GM19328 (cell line): ENCODE results near the gene DMXL1.
"Not testable (repeated sequence)": the region's sequence is repeated elsewhere in the genome, so short reads cannot be mapped to it uniquely, and the experiment has no call there.

Experiments used
- ATAC-seq: cut with Tn5 transposase; IDR thresholded peaks from one replicate; pipeline ENCODE4 v1.9.1; 2021; ENCODE audit warnings: mild to moderate bottlenecking, moderate library complexity; ENCODE audit not compliant: unreplicated experiment

The DMXL1 gene

DNA sequence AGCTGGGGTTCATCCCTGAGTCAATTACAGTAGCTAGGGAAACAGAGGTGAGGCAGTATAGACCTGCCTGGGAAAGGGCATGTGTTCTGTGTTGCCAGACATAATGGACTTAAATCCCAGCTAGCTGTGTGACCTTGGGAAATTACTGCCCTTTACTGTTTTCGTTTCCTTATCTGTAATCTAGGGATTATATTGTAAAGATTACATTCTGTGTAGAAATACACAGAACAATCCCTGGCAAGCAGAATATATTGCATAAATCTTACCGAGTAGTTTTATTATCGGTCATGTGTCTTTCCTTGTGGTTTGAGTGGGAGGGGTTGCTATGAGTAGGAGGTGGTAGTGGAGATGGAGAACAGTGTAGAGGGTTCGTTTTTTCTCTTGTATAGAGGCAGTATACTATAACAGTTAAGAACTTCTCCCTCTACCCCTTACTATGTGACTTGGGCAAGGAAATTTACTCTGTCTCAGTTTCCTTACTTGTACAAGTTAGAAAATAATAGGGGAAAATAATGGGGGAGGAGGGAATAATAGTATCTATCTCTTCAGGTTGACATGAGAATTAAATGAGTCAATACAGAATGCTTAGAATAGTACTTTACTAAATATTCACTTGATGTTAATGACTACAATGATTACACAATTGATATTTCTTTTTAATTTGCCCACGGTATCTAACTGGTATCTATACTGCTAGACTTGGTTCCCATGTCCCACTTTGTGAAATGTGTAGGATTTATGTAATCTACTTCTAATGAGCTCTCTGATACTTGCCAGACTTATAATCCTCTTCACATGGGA lies 7.1 kb upstream of the DMXL1 start:
- ATAC-seq: no peak

DNA sequence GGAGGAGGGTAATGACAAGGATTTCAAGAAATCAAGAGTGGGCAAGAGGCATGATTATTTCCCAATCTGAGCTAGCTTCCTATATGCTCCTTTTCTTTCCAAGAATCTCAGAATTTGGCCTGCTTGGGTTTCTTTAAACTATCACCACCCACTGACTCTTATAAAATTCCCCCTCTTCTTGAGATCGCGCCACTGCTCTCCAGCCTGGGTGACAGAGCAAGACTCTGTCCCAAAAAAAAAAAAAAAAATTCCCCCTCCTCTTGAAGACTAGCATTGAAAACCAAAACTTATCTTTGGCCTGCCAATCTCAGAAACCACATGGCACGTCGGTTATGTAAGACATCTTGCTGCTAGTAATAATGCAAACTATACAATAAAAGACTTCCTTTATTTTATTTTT lies 3.4 kb upstream of the DMXL1 start:
- no peak for ATAC-seq

DNA sequence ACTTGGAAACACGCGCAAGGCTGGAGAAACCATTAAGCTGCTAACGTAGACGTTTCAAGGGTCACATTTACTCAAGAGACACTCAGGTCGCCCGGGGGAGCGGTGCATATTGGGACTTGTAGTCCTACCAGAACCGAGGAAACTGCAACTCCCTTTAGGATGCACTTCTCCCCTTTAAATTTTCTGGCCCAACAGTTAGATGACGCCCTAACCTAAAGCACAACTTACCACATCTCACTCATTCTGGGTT lies 384 bp upstream of the DMXL1 start:
- ATAC-seq: peak; percentile 40

DNA sequence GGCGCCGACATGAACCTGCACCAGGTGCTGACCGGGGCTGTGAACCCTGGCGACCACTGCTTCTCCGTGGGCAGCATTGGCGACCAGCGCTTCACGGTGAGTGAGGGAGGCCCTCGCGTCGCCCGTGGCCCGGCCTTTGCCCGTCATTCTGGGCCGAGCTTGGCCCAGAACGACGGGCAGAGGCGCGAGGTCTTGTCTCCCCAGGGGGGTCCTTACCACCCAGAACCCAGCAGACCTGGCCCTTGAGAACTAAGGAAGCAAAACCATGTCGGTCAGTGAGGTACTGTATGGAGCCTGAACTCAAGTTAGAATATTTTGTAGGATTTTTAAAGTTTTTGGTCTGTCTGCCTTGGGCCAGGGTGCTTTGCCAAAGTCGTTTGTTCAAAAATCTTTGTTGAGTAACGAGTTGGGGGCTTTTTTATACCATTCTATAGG lies 691 bp downstream of the DMXL1 start:
- ATAC-seq: peak; percentile 2

DNA sequence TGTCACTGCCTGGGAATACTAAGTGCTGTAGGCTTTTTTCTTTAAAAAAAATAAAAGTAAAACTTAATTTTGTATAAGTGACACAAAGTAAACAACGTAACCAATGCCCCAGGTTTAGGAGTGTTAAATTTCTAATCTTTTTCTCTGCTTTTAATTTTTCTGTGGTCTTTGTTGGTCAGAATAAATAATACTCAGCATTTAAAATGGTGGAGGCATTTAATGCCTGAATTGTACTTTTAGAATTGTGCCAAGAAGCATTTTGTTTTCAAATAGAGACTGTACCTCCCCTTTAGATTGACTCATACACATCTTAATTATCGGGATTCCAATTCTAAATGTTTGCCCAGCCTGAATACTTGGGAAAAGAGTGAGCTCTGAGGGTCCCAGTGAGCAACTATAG lies 1.6 kb downstream of the DMXL1 start:
- no peak for ATAC-seq

DNA sequence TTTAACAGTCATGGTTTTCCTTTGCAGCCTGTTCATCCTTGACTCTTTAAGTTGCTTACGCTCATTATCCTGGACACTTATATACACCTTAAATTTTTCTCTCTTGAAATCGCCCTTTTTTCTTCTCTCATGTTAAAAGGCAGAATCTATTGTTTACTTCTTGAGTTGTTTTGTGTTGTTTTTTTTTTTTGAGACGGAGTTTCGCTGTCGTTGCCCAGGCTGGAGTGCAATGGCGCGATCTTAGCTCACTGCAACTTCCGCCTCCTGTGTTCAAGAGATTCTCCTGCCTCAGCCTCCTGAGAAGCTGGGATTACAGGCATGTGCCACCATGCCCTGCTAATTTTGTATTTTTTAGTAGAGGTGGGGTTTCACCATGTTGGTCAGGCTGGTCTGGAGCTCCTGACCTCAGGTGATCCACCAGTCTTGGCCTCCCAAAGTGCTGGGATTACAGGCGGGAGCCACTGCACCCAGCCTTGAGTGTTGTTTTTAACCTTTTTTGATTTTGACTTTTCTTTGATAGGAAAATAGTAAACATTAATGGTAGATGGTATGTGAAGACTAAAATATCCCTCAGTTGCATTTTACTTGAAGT lies 3.0 kb downstream of the DMXL1 start:
- ATAC-seq: not testable (repeated sequence)

DNA sequence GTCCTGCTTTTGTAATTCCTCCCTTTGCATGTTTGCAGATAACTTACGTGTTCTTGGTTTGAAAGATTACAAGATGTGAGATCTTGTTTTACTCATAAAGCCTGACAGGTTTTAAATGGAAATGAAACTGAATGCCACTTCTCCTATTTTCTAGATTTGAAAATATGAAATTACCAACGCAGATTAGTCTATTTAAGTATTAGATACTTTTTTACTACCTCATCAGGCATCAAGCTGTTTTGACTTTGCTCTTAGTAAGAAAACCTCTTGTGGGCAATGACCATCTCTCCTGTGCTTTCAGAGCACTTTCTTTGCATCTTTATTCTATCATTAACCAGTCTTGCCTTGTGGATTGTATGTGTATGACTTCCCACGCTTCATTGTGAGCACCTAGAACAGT lies 3.5 kb downstream of the DMXL1 start:
- no peak for ATAC-seq

DNA sequence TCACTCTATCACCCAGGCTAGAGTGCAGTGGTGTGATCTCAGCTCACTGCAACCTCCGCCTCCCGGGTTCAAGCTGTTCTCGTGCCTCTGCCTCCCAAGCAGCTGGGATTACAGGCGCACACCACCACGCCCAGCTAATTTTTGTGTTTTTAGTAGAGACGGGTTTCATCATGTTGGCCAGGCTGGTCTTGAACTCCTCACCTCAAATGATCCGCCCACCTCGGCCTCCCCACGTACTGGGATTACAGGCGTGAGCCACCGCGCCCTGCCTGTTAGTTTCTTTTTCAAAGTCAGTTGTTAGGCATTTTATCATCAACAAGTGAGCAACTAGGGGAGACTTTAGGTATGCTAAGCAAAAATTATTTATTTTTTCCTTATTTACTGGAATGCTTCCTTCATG lies 4.4 kb downstream of the DMXL1 start:
- not testable (repeated sequence) for ATAC-seq

DNA sequence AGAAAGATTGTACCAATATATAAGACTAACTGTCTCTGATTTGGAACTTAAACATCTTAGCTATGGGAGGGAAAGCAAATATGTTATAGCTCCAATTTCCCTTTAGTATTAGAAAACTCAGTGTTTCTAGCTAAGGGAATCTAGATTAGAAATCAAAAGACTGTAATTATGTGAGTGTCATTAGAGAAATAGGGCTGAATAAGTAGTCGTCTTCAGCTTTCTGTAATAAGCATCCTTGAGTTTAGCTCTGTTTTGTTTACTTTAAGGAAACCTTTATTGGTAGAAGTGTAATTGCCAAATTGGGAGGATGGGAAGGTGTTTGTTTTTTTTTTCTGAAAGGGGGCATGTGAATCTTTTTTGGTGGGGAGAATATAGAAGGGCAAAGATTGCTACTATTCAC lies 5.2 kb downstream of the DMXL1 start:
- ATAC-seq: no peak

DNA sequence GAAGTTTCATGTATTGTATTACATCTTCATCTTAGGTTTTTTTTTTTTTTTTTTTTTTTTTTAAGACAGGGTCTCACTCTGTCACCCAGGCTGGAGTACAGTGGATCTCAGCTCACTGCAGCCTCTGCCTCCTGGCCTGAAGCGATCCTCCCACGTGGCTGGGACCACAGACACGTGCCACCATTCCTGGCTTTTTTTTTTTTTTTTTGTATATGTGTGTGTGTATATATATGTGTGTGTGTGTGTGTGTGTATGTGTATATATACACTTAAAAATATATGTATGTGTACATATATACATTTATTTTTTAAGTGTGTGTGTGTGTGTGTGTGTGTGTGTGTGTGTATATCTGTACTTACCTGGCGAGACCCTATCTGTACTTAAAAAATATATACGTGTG lies 6.6 kb downstream of the DMXL1 start:
- no peak for ATAC-seq

DNA sequence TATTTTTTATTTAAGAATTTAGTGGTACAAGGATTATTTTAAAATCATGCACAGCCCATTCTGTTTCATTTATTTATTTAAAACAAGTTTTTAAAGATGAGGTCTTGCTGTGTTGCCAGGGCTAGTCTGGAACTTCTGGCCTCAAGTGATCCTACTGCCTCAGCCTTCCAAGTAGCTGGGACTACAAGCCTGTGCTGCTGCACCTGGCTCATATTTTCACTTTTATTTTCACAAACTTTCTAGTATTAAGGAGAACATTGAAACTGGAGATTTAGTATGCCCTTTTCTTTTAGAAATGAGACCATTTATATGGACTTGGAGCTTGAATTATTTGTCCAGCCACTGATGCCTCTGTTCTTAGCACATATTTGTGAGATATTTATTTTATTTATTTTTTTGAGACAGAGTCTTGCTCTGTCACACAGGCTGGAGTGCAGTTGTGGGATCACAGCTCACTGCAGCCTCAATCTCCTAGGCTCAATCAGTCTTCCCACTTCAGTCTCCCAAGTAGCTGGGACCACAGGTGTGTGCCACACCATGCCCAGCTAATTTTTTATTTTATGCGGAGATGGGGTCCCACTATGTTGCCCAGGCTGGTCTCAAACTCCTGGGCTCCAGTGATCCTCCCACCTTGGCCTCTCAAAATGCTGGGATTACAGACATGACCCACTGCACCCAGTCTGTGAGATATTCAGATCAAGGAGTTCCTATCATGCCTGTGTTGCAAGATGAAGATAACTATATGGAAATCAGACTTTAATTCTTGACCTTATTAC lies 7.4 kb downstream of the DMXL1 start:
- ATAC-seq: no peak

DNA sequence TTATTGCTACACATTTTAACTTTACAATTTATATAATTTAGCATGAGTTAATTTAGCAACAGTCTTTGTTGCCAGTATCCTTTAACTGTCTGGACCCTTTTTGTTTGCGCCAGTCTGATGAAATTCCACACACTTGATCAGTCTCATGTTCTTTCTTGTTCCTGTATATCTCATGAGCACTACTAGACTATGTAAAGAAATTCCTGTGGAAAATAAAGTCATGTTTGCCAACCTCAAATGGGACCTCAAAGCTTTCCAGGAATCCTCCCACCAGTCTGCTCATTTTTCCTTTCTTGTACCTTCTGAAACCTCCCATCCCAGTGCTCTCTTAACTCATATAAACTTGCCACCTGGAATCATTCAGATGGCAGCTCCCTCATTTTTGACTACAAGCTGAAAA lies 8.0 kb downstream of the DMXL1 start:
- ATAC-seq: no peak

DNA sequence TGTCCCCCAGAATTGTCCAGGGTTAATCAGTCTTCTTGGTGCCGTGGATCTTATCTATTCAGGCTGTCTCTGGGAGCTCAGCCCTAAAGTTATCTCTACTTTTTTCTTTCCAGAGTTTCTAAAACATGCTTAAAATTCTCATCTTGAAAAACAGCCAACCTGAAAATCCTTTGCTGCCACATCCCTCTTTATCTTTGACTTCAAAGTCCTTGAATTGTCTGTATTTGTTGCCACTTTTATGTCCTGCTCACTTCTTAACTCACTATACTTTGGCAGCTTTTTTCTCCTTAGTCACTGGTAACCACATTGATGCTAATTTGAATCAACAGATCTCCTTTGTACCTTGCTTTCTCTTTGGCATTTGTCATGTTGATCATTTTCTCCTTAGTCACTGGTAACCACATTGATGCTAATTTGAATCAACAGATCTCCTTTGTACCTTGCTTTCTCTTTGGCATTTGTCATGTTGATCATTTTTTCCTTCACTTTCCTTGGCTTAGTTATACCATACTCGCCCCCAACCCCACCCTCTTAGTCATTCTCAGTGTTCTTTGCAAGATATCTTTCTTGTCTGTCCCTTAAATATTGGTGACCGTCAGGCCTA lies 8.5 kb downstream of the DMXL1 start:
- ATAC-seq: no peak

DNA sequence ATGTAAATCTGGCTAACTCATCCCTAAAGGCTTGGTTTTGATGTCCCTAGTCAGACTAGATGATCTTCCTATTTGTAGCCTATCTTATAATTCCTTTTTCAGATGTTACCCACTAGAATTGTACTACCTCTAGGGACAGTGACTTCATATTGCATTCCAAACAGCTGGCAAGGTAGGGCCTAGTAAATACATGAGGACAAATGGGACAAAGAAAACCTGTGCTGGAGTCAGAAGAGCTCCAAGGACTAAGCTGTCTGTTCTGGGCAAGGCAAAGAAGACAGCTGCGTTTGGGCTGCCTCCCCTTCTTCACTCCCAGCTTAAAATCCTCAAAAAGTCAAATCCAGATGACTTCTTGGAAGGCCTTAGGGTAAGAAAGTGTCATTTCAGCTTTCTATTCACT lies 10.0 kb downstream of the DMXL1 start:
- ATAC-seq: no peak

DNA sequence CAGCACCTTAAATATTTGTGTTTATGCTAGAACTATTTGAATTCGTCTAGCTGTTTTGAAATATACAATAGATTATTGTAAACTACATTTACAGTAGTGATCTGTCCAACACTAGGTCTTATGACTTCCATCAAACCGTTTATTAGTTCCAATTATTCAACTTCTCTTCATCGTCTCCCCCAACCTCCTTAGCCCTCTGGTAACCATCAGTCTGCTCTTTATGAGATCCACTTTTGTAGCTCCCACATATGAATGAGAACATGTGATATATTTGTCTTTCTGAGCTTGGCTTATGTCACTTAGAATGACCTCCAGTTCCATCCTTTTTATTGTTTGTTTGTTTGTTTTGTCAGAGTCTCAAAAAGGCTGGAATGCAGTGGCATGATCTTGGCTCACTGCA lies 11.8 kb downstream of the DMXL1 start:
- no peak for ATAC-seq

DNA sequence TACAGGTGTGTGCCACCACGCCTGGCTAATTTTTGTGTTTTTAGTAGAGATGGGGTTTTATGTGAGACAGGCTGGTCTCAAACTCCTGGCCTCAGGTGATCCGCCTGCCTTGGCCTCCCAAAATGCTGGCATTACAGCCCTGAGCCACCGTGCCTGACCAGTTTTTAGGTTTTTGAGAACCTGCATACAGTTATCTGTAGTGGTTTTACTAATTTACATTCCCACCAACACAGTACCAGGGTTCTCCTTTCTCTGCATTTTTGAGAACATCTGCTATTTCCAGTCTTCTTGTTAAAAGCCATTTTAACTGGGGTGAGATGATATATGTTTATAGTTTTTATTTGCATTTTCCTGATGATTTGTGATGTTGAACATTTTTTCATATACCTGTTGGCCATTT lies 12.8 kb downstream of the DMXL1 start:
- peak; percentile 78 for ATAC-seq

DNA sequence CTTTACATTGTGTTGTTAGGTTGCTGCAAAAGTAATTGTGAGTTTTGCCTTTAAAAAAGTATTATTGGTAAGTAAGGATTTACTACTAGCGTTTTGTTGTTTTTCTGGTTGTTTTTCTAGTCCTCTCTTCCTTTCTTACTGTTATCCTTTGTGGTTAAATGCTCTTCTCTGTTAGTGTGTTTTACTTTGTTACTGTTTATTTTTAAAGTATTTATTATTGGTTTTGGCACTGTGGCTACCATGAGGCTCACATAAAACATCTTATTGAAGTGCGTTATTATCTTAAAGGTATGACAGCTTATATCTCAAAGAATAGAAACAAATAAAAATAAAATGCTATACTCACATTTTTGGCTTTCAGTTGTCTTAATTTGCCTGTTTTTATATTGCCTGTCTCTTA lies 17.6 kb downstream of the DMXL1 start:
- no peak for ATAC-seq

DNA sequence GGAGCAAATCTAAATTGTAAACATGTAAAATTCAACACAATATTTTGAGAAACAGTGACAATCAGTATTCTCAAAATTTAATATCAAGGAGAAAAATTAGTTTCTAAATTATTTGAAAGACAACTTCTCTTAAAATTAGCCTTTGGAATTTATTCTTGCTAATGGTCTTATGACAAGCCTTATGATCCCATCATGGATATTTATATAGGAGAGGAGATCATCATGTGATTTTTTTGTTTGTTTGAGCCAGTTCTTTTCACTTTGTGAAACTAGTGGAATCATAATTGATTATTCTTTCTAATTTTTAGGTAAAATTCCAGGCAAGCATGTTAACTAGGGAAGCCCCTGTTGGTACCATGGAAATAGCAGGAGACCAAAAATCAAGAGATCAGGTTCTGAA lies 24.7 kb downstream of the DMXL1 start:
- no peak for ATAC-seq

DNA sequence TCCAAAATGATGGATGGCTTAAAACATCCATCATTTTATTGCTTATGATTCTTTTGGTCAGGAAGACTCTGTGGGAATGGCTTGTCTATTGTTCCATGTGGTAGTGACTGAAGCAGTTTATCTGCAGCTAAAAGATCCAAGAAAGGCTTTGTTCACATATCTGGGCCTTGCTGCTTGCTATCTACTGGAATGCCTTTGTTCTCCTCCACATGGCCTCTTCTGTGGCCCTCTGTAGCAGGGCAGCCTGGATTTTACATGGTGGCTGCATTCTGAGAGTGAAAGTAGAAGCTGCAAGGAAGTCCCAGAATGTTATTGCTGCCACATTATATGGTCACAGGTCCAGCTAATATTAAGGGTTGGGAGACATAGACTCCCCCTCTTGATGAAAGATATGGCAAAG lies 35.1 kb downstream of the DMXL1 start:
- ATAC-seq: no peak

DNA sequence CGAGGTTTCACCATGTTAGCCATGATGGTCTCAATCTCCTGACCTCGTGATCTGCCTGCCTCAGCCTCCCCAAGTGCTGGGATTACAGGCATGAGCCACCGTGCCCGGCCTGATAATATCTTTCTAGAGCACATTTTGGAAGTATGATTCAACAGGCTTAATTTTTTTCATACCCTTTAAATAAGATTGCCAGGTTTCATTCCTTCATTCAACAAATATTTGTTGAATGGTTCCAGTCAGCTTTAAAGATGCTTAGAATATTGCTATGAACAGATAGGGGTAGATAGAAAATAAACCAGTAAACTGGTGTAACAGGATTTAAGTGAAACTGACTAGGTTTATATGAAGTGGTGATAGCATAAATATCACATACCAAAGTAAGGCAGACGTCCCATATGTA lies 41.3 kb downstream of the DMXL1 start:
- no peak for ATAC-seq

DNA sequence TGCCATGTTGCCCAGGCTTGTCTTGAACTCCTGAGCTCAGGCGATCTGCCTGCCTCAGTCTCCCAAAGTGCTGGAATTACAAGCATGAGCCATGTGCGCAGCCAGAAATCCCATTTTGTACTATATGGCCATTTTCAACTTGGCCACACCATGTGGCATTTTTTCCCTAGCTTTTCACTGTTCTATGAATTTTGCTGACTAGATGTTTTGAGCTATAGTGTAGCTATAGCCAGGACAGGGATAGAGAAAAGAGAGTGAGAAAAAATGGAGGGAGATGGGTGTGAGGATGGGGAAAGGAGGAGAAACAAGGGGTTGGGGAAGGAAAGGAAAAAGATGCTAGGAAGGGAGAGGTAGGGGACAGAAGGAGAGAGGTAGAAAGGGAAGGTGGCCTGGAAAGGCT lies 46.4 kb downstream of the DMXL1 start:
- ATAC-seq: no peak

DNA sequence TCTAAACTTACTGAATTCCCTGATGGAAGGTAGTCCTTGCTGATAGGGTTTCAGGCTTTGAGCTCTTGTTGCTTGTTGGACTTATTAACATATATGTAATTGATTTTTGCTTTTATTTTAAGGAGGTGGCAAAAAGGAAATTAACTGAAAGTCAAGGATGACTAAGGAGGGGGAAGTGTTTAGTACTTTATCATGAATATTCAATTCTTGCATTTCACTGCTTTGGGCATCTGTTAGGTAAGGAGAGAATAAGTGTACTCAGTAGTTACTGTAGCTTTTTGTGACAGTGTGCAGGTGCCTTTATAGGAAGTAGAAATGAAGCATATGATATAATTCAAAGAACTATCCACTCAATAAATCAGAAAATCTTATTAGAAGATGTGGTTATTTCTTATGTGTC lies 47.1 kb downstream of the DMXL1 start:
- no peak for ATAC-seq
